HEK293 (cell line): ENCODE results near the gene FTHL17.

Experiments used
- CTCF ChIA-PET: fragments of 350-600 bp; formaldehyde crosslinking; extraction: SDS; loops from one replicate; lab custom pipeline; 2021; ENCODE audit warnings: antibody characterized with exemption; lab: Yijun Ruan, JAX
- POLR2A ChIA-PET: fragments of 300-600 bp; formaldehyde crosslinking; extraction: SDS; loops from one replicate; lab custom pipeline; 2020; ENCODE audit warnings: antibody characterized with exemption, inconsistent platforms; lab: Yijun Ruan, JAX
- H3K27ac ChIP-seq: fragments of 200-500 bp; sonication (Bioruptor generic); 2 replicates; pipeline ENCODE4 v1.5.1; 2014; ENCODE audit warnings: low read depth, low read length, control low read depth, inconsistent platforms; ENCODE audit errors: extremely low read depth
- H3K36me3 ChIP-seq, 2 experiments: fragments of 200-500 bp in 1 of 2; sonication (Bioruptor generic) in 1 of 2; 1 replicate in 1 of 2; 2 replicates in 1 of 2; pipeline ENCODE4 v1.5.1; 2014 to 2017; ENCODE audit warnings: inconsistent platforms in 2 of 2, low read length in 2 of 2; ENCODE audit not compliant: control insufficient read depth in 2 of 2, insufficient read depth in 1 of 2
- H3K4me1 ChIP-seq: fragments of 200-500 bp; sonication (Bioruptor generic); 2 replicates; pipeline ENCODE4 v1.5.1; 2014; ENCODE audit warnings: mild to moderate bottlenecking, low read length, inconsistent platforms; ENCODE audit not compliant: control insufficient read depth, insufficient read depth
- H3K4me3 ChIP-seq: 2 replicates; pipeline ENCODE4 v1.5.1; 2011; ENCODE audit warnings: low read depth, mild to moderate bottlenecking, control low read depth, low read length, moderate library complexity
- H3K9me3 ChIP-seq: fragments of 200-500 bp; sonication (Bioruptor generic); 2 replicates; pipeline ENCODE4 v1.5.1; 2014; ENCODE audit warnings: low read depth, low read length, inconsistent platforms; ENCODE audit not compliant: control insufficient read depth, insufficient read depth
- KLF7 ChIP-seq: fragments of 450-650 bp; formaldehyde crosslinking; IDR thresholded peaks from 2 replicates; pipeline ENCODE4 v1.5.1; 2016; ENCODE audit warnings: missing biosample characterization, missing genetic modification characterization, borderline replicate concordance
- REPIN1 ChIP-seq: fragments of 450-650 bp; formaldehyde crosslinking; IDR thresholded peaks from 2 replicates; pipeline ENCODE4 v1.5.1; 2017; ENCODE audit warnings: missing biosample characterization, missing genetic modification characterization, low read depth
- SETDB1 ChIP-seq: IDR thresholded peaks from one replicate; pipeline ENCODE4 v1.6.1; 2017; ENCODE audit warnings: mild to moderate bottlenecking, low read length, moderate library complexity, mixed read lengths; ENCODE audit not compliant: insufficient read length
- ZNF394 ChIP-seq: fragments of 450-650 bp; formaldehyde crosslinking; IDR thresholded peaks from 2 replicates; pipeline ENCODE4 v1.5.1; 2016; ENCODE audit warnings: missing biosample characterization, missing genetic modification characterization, mild to moderate bottlenecking, moderate library complexity, borderline replicate concordance
- ZNF423 ChIP-seq: fragments of 450-650 bp; formaldehyde crosslinking; IDR thresholded peaks from 2 replicates; pipeline ENCODE4 v1.5.1; 2016; ENCODE audit warnings: missing biosample characterization, missing genetic modification characterization
- ZNF654 ChIP-seq: fragments of 450-650 bp; formaldehyde crosslinking; IDR thresholded peaks from 2 replicates; pipeline ENCODE4 v1.5.1; 2016; ENCODE audit warnings: low read depth, missing biosample characterization, missing genetic modification characterization
- ZNF658 ChIP-seq: fragments of 450-650 bp; formaldehyde crosslinking; IDR thresholded peaks from 2 replicates; pipeline ENCODE4; 2016; ENCODE audit warnings: missing biosample characterization, missing genetic modification characterization
- TF ChIP-seq, protein P1 (sequence below): IDR thresholded peaks from 2 replicates; pipeline ENCODE4 v1.6.1; 2011; ENCODE audit warnings: mild to moderate bottlenecking, low read depth, low read length, borderline replicate concordance

FTHL17 gene

DNA sequence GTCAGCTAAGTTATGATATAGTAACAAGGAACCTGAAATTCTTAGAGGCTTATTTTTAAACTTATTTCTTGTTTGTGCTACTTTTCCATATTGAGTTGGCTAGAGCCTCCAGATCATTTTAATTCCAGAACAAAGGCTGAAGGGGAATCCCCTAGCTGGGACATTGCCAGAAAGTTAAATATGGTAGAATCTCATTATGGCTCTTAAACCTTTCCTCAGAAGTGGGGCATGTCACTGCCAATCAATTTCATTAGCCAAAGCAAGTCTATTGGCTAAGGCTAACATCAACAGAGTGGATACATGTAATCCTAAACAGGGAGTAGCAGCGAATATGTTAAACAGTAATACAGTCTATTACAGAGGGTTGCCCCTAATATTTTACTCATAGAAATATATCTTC lies 47.0 kb downstream of the FTHL17 start:
- Histone ChIP-seq H3K9me3 (no peaks in the 10 kb centered on the region), H3K36me3 (no peaks in the 10 kb centered on the region), H3K27ac (no peak overlapping the region)
- CTCF ChIA-PET, result no interaction called here
- no peak for TF ChIP-seq ZNF394 (tag by site-specific recombination)
- TF ChIP-seq, all 188 proteins: peak for 0
- POLR2A ChIA-PET, result no interaction called here
- no peak overlapping the region for H3K4me3 ChIP-seq
- no peaks in the 10 kb centered on the region for H3K4me1 ChIP-seq

GRCh38 chrX:31021537-31021936 lies 50.3 kb downstream of the FTHL17 start:
- CTCF ChIA-PET, result interaction anchor here (4.6 kb wide), 1 partner anchor 16 kb away, joined by 32 read pairs; no protein-coding TSS in a partner anchor

More at GRCh38 chrX:31021537-31021936, 50.3 kb downstream of the FTHL17 start:
- no peak overlapping the region for H3K27ac ChIP-seq
- H3K4me3 ChIP-seq, result no peak overlapping the region
- POLR2A ChIA-PET, result no interaction called here
- H3K36me3 ChIP-seq, result no peaks in the 10 kb centered on the region
- H3K9me3 ChIP-seq, result no peaks in the 10 kb centered on the region
- TF ChIP-seq KLF7 (tag by site-specific recombination) (no peak), ZNF423 (tag by site-specific recombination) (no peak), SETDB1 (no peak), REPIN1 (tag by site-specific recombination) (no peak), ZNF654 (tag by site-specific recombination) (no peak), ZNF658 (tag by site-specific recombination) (no peak)
- TF ChIP-seq, protein P1, sequence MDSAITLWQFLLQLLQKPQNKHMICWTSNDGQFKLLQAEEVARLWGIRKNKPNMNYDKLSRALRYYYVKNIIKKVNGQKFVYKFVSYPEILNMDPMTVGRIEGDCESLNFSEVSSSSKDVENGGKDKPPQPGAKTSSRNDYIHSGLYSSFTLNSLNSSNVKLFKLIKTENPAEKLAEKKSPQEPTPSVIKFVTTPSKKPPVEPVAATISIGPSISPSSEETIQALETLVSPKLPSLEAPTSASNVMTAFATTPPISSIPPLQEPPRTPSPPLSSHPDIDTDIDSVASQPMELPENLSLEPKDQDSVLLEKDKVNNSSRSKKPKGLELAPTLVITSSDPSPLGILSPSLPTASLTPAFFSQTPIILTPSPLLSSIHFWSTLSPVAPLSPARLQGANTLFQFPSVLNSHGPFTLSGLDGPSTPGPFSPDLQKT, result no peak
- no peaks in the 10 kb centered on the region for H3K4me1 ChIP-seq
